Measurements from ENCODE around the gene BEST1. TPM values are rescaled to one million over a fixed set of nuclear protein-coding genes. Genes with fewer than 3 reads are reported as not detected.
A peak's percentile ranks its signal among the peaks of the same experiment; 100 is the strongest.

Gene BEST1
- total RNA-seq, 1 donor from 2014 or later: not detected

- Histone ChIP-seq H3K4me2 (no peak overlapping the region), H3K9ac (no peak overlapping the region), H2AFZ (replicated peaks) (no peak overlapping the region), H3K36me3 (no peaks in the 10 kb centered on the region), H3F3A (ENCODE audit: low read depth) (peaks cover 22% of the 10 kb centered on the region), H3K27me3 (no peaks in the 10 kb centered on the region), H3K4me3 (no peak overlapping the region), H3K9me3 (ENCODE audit: low read depth) (no peaks in the 10 kb centered on the region), H3K27ac (no peak overlapping the region), H3K79me2 (ENCODE audit: low read depth) (peaks cover 10% of the 10 kb centered on the region), H3K4me1 (peaks cover 26% of the 10 kb centered on the region), H4K20me1 (ENCODE audit: low read depth) (no peaks in the 10 kb centered on the region)
- Mint-ChIP-seq H3K4me1 (peaks cover 33% of the 10 kb centered on the region), H3K27ac (peak overlapping the region; percentile 94), H3K36me3 (no peaks in the 10 kb centered on the region), H3K9me3 (no peaks in the 10 kb centered on the region), H3K4me3 (no peak overlapping the region), H3K27me3 (ENCODE audit: insufficient read depth, low read depth) (peaks cover 2% of the 10 kb centered on the region)
- TF ChIP-seq EZH2 (IDR thresholded peaks at IDR 0.05) (no peak), EZH2phosphoT487 (IDR thresholded peaks at IDR 0.05) (no peak), CTCF (IDR thresholded peaks at IDR 0.05) (no peak)
- peak; percentile 30 for DNase-seq (ENCODE audit: low spot score)
These were observed 23.5 kb downstream of the BEST1 start for GRCh38 chr11:61973476-61974162.

GRCh38 chr11:61974766-61975631 is 24.8 kb downstream of the BEST1 start:
- no peaks in the 10 kb centered on the region for H3K36me3 ChIP-seq
- Mint-ChIP-seq H3K27me3 (ENCODE audit: insufficient read depth, low read depth) (peaks cover 4% of the 10 kb centered on the region), H3K36me3 (no peaks in the 10 kb centered on the region), H3K27ac (peak overlapping the region; percentile 13), H3K9me3 (no peaks in the 10 kb centered on the region), H3K4me3 (no peak overlapping the region), H3K4me1 (peaks cover 26% of the 10 kb centered on the region)
- no peaks in the 10 kb centered on the region for H3K9me3 ChIP-seq (ENCODE audit: low read depth)
- H4K20me1 ChIP-seq (ENCODE audit: low read depth): no peaks in the 10 kb centered on the region
- H3K27ac ChIP-seq: no peak overlapping the region
- no peak overlapping the region for H3K4me3 ChIP-seq
- H3F3A ChIP-seq (ENCODE audit: low read depth): peaks cover 22% of the 10 kb centered on the region
- no peak for DNase-seq (ENCODE audit: low spot score)
- TF ChIP-seq CTCF (IDR thresholded peaks at IDR 0.05) (no peak), EZH2 (IDR thresholded peaks at IDR 0.05) (no peak), EZH2phosphoT487 (IDR thresholded peaks at IDR 0.05) (no peak)
- H3K79me2 ChIP-seq (ENCODE audit: low read depth): peaks cover under 1% of the 10 kb centered on the region
- H3K9ac ChIP-seq: no peak overlapping the region
- no peaks in the 10 kb centered on the region for H3K27me3 ChIP-seq
- no peak overlapping the region for H2AFZ ChIP-seq (replicated peaks)
- no peak overlapping the region for H3K4me2 ChIP-seq
- peaks cover 22% of the 10 kb centered on the region for H3K4me1 ChIP-seq

- no peak for DNase-seq (ENCODE audit: low spot score)
- H3K27me3 Mint-ChIP-seq (ENCODE audit: insufficient read depth, low read depth): peaks cover 7% of the 10 kb centered on the region
- H3K9me3 ChIP-seq (ENCODE audit: low read depth): no peaks in the 10 kb centered on the region
- no peak overlapping the region for H3K9ac ChIP-seq
- H3K4me1 ChIP-seq: peaks cover 26% of the 10 kb centered on the region
- no peaks in the 10 kb centered on the region for H3K27me3 ChIP-seq
- H3K79me2 ChIP-seq (ENCODE audit: low read depth): no peaks in the 10 kb centered on the region
- H3F3A ChIP-seq (ENCODE audit: low read depth): peaks cover 16% of the 10 kb centered on the region
- H3K4me1 Mint-ChIP-seq: peaks cover 29% of the 10 kb centered on the region
- no peaks in the 10 kb centered on the region for H3K9me3 Mint-ChIP-seq
- no peak overlapping the region for H3K4me3 ChIP-seq
- H3K36me3 ChIP-seq: no peaks in the 10 kb centered on the region
- TF ChIP-seq EZH2 (IDR thresholded peaks at IDR 0.05) (no peak), EZH2phosphoT487 (IDR thresholded peaks at IDR 0.05) (no peak), CTCF (IDR thresholded peaks at IDR 0.05) (no peak)
- H3K4me3 Mint-ChIP-seq: no peak overlapping the region
- H3K4me2 ChIP-seq: no peak overlapping the region
- no peak overlapping the region for H3K27ac Mint-ChIP-seq
- no peaks in the 10 kb centered on the region for H4K20me1 ChIP-seq (ENCODE audit: low read depth)
- H3K27ac ChIP-seq: no peak overlapping the region
- no peak overlapping the region for H2AFZ ChIP-seq (replicated peaks)
- no peaks in the 10 kb centered on the region for H3K36me3 Mint-ChIP-seq
These were observed 25.7 kb downstream of the BEST1 start for GRCh38 chr11:61975638-61976419.

Measured in neural progenitor cell (in vitro differentiated cells).